ENCODE measurements around the gene UMODL1. TPM values are rescaled to one million over a fixed set of nuclear protein-coding genes. Genes with fewer than 3 reads are reported as not detected.
A peak's percentile ranks its signal among the peaks of the same experiment; 100 is the strongest.

UMODL1 gene
- polyA plus RNA-seq, 3 donors, result not detected

DNA sequence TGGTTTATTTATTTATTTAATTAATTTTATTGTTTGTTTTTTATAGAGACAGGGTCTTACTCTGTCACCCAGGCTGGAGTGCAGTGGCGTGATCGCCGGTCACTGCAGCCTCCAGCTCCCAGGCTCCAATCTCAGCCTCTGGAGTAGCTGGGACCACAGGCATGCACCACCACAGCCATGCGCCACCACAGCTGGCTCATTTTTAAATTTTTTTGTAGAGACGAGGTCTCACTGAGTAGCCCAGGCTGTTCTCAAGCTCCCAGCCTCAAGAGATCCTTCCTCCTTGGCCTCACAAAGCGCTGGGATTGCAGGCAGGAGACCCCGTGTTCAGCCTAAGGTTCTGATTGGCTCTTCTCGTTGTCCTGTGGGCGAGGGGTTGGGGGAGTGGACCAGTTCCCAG is 22.1 kb downstream of the UMODL1 start:
- Histone ChIP-seq H3K9ac (ENCODE audit: insufficient read depth, low read length, poor library complexity, severe bottlenecking) (no peak overlapping the region), H4K20me1 (ENCODE audit: insufficient read depth, low read length) (no peaks in the 10 kb centered on the region), H3K79me2 (ENCODE audit: insufficient read depth, low read length) (no peaks in the 10 kb centered on the region), H3K27me3 (ENCODE audit: control insufficient read depth in 2 of 2, insufficient read depth in 2 of 2, low read length in 2 of 2) (no peaks in the 10 kb centered on the region), H3K4me1 (ENCODE audit: control insufficient read depth in 1 of 2, insufficient read depth in 2 of 2, low read length in 2 of 2) (peaks cover 9 to 10% of the 10 kb centered on the region in 2 donors), H3K4me2 (replicated peaks; ENCODE audit: extremely low read depth, low read length, poor library complexity, severe bottlenecking) (no peak overlapping the region), H3K36me3 (replicated peaks in 1 of 2; ENCODE audit: control insufficient read depth in 1 of 2, insufficient read depth in 2 of 2, low read length in 2 of 2) (no peaks in the 10 kb centered on the region), H3K9me3 (replicated peaks in 1 of 2; ENCODE audit: control insufficient read depth in 1 of 2, insufficient read depth in 1 of 2, low read length in 2 of 2) (peaks cover 0 to 8% of the 10 kb centered on the region in 2 donors), H3K4me3 (replicated peaks in 1 of 3; ENCODE audit: low read depth in 2 of 3, low read length in 3 of 3) (no peak overlapping the region), H3K27ac (ENCODE audit: low read depth in 1 of 2, low read length in 2 of 2) (no peak overlapping the region), H2AFZ (ENCODE audit: insufficient read depth, low read depth, low read length, poor library complexity, severe bottlenecking) (no peak overlapping the region)
- Mint-ChIP-seq H3K4me1 (peaks cover 13% of the 10 kb centered on the region), H3K27me3 (ENCODE audit: low read depth in 3 of 3) (peaks cover 2 to 8% (median 4%) of the 10 kb centered on the region in 3 donors), H3K9me3 (peaks cover 0 to 9% (median 5%) of the 10 kb centered on the region in 7 donors), H3K36me3 (no peaks in the 10 kb centered on the region), H3K4me3 (no peak overlapping the region), H3K27ac (no peak overlapping the region)
- no peak for DNase-seq
- intact Hi-C loops (cut with micrococcal nuclease), result no loop called here
- 95% methylated on average over 5 of the region's 9 CpGs for WGBS (ENCODE audit: insufficient coverage)
- TF ChIP-seq, protein P1, sequence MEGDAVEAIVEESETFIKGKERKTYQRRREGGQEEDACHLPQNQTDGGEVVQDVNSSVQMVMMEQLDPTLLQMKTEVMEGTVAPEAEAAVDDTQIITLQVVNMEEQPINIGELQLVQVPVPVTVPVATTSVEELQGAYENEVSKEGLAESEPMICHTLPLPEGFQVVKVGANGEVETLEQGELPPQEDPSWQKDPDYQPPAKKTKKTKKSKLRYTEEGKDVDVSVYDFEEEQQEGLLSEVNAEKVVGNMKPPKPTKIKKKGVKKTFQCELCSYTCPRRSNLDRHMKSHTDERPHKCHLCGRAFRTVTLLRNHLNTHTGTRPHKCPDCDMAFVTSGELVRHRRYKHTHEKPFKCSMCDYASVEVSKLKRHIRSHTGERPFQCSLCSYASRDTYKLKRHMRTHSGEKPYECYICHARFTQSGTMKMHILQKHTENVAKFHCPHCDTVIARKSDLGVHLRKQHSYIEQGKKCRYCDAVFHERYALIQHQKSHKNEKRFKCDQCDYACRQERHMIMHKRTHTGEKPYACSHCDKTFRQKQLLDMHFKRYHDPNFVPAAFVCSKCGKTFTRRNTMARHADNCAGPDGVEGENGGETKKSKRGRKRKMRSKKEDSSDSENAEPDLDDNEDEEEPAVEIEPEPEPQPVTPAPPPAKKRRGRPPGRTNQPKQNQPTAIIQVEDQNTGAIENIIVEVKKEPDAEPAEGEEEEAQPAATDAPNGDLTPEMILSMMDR (IDR thresholded peaks at IDR 0.05), result no peak

DNA sequence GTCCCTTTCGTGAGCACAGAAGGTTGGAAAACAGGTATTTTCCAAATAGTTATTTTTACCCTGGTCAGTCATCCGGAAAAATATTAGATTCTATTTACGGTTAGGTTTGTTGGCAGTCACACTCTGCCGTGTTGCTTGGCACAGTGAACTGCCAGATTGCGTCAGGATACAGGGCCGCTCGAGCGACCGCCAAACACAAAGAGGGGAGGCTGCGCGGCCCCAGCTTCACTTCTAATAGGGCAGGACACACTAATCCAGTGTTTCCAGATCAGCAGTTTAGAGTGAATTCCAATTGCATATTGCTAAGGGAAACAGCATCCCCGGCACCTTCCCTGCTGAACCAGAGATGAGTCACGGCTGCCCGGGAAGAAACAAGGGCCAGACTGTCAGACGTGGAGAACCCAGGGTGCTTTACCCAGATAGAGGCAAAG is 22.9 kb downstream of the UMODL1 start:
- H3K27me3 ChIP-seq (ENCODE audit: control insufficient read depth in 2 of 2, insufficient read depth in 2 of 2, low read length in 2 of 2), result no peaks in the 10 kb centered on the region
- intact Hi-C loops (cut with micrococcal nuclease), result no loop called here
- H3K4me2 ChIP-seq (replicated peaks; ENCODE audit: extremely low read depth, low read length, poor library complexity, severe bottlenecking), result no peak overlapping the region
- Mint-ChIP-seq H3K27me3 (ENCODE audit: low read depth in 3 of 3) (peaks cover 2 to 8% (median 4%) of the 10 kb centered on the region in 3 donors), H3K4me3 (no peak overlapping the region), H3K36me3 (no peaks in the 10 kb centered on the region), H3K27ac (no peak overlapping the region), H3K4me1 (peaks cover 18% of the 10 kb centered on the region), H3K9me3 (peaks cover 0 to 9% (median 5%) of the 10 kb centered on the region in 7 donors)
- 97% methylated on average over 14 of the region's 15 CpGs for WGBS (ENCODE audit: insufficient coverage)
- TF ChIP-seq, protein P1 (IDR thresholded peaks at IDR 0.05), result no peak
- no peak overlapping the region for H3K27ac ChIP-seq (ENCODE audit: low read depth in 1 of 2, low read length in 2 of 2)
- H3K9me3 ChIP-seq (replicated peaks in 1 of 2; ENCODE audit: control insufficient read depth in 1 of 2, insufficient read depth in 1 of 2, low read length in 2 of 2), result peaks cover 0 to 8% of the 10 kb centered on the region in 2 donors
- peaks cover 12 to 14% of the 10 kb centered on the region in 2 donors for H3K4me1 ChIP-seq (ENCODE audit: control insufficient read depth in 1 of 2, insufficient read depth in 2 of 2, low read length in 2 of 2)
- H3K36me3 ChIP-seq (replicated peaks in 1 of 2; ENCODE audit: control insufficient read depth in 1 of 2, insufficient read depth in 2 of 2, low read length in 2 of 2), result no peaks in the 10 kb centered on the region
- no peak overlapping the region for H2AFZ ChIP-seq (ENCODE audit: insufficient read depth, low read depth, low read length, poor library complexity, severe bottlenecking)
- H3K79me2 ChIP-seq (ENCODE audit: insufficient read depth, low read length), result no peaks in the 10 kb centered on the region
- no peak overlapping the region for H3K4me3 ChIP-seq (replicated peaks in 1 of 3; ENCODE audit: low read depth in 2 of 3, low read length in 3 of 3)
- H3K9ac ChIP-seq (ENCODE audit: insufficient read depth, low read length, poor library complexity, severe bottlenecking), result no peak overlapping the region
- peak in 1 of 3 donors; percentile 33 for DNase-seq
- no peaks in the 10 kb centered on the region for H4K20me1 ChIP-seq (ENCODE audit: insufficient read depth, low read length)
